CD4-positive, alpha-beta T cell treated with Interleukin-4 for 1 hour (primary cell): ENCODE measurements around the gene TEX9.
A peak's percentile ranks its signal among the peaks of the same experiment; 100 is the strongest.

Source experiments
- DNase-seq, 2 donors: peaks; one replicate each; pipeline ENCODE4 v3.0.0-alpha.2; 2020 to 2022

The TEX9 gene

DNA sequence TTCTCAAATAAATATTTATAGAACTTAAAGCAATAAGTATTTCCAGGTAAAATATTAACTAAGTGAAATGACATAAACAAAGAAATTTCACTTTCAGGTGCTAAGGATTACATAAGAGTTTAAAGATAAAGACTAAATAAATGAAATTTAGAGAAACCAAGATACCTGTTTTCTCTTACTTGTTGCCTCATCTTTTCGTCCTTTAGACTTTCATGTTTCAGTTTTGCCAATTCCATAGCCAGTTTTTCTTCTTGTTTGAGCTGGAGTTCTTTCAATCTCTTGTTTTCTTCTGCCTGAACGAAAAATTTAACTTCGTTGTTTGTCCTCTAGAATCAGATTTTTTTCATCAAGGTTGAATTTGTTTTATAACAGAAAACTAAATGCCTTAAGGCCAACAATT is 91.0 kb downstream of the TEX9 start:
- no peak for DNase-seq

DNA sequence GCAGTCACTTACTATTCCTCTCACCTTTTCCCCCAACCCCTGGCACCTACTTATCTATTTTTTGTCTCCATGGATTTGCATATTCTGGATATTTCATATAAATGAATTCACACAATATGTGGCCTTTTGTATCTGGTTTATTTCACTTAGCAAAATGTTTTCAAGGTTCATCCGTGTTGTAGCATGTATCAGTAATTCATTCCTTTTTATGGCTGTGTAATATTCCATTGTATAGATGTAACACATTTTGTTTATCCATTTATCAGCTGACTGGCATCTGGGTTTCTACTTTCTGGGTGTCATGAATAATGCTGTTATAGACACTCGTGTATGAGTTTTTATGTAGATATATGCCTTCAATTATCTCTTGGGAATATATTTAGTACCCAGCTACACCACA is 93.9 kb downstream of the TEX9 start:
- DNase-seq: no peak

DNA sequence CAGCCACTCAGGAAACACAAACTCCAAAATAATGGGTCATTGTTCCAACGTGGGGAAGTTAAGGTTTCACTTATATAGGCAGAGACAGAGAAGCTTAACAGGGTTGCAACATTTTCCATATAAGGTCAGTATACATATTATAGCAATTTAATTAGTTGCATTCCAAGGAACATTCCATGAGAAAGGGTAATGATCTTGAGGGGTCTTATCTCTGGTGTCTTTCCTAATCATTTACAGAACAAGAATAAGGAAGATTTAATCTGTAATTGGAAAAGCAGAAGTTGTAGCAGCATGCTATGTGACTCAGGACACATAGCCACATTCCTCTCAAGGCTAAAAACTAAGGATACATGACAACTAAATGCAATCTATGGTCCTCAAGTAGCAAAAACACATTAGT is 94.8 kb downstream of the TEX9 start:
- no peak for DNase-seq

DNA sequence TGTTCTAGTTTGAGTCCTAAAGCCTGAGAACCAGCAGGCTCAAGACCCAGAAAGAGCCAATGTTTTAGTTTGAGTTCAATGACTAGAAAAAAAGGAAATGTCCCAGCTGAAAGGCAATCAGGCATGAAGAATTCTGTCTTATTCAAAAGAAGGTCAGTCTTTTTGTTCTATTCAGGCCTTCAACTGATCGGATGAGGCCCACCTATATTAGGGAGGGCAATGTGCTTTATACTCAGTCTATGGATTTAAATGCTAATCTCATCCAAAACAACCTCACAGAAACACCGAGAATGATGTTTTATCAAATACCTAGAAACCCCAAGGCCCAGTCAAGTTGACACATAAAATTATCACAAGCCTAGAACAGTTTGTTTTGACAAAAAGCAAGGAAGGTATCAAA is 95.7 kb downstream of the TEX9 start:
- no peak for DNase-seq

DNA sequence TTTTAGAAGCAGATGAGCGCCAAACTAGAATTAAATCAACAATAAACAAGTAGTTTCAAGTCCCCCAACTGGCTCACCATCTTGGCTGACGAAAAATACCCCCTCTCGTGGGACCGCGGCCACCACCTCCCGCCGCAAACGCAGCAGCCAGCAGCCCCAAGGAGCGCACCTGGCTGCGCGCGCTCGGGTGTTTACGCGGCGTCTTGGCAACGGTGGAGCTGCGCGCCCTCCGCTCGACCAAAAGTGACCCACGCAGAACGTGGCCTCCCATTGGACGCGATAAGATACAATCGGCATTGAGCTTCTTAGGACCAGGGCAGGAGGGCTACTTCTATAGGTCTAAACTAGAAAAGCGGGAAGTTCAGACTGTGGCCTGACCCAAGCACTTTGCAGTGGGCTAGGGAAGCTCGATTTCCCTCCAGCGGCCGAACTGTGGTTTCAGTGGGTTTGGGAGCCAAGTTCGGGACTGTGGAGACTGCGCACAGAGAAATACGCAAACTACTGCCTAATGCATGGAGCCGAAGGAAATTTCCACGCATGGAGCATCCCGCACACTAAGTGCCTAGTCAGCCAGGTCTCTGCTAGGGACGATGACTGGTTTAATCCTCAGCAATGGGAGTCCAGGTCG is 99.8 kb downstream of the TEX9 start, which contains the start of gene MNS1:
TSS of gene MNS1 (minus strand) at position 245 of the 628 bp plus-strand sequence. CDS start at position 80, 165 bp downstream.
- DNase-seq: peak; percentile 64 to 91

DNA sequence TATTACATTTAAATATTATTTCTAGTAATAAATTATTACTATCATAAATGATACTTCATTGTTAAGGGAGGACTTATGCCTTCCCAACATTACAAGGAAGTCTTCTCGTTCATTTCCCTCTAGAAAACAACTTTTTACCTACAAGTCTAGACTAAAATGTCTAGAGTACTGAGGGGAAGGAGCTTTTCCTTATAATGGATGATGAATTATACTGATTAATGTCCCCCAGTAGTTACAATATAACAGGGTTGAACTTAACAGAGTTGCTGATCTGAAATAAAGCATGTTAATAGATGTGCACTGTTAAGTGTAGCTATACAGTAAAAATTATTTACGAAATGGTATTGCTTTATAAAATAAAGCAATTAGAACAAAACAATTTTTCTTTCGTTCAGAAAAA is 102.4 kb downstream of the TEX9 start:
- DNase-seq: no peak

DNA sequence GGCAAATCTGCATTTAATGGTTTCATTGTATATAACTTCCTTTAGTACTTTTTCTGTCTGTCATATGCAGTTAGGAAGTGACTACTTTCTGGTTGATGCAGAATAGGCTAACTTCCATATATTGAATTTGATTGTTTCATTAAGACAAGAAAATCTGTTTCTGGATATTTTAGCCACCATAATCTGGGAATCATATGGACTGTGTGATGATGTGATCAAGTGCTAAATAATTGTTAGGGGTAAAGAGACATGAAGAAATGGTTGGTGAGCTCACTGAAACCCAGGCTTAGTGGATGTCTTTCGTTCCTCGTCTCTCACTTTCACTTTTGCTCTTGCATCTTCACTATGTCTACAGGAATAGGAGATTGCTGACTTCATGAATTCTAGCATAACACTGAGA is 103.2 kb downstream of the TEX9 start:
- peak in 1 of 2 donors; percentile 21 for DNase-seq

DNA sequence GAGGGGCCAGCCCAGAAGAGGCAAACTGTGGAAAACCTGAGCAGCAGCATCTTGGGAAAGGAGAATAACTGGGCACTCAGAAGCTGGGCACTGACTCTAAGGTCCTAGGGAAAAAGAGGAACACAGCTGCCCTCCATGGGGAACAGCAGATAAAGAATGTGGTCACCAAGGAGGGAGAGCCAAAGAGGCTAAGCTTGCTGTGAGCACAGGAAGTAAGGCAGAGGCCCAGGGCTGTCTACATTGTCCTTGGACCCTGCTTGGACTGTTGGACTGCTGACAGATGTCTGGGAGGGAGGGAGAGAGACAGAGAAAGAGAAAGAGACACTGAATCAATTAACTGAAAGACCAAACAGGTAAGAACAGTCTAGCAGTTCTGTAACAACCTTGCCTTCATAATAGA is 104.3 kb downstream of the TEX9 start:
- no peak for DNase-seq

DNA sequence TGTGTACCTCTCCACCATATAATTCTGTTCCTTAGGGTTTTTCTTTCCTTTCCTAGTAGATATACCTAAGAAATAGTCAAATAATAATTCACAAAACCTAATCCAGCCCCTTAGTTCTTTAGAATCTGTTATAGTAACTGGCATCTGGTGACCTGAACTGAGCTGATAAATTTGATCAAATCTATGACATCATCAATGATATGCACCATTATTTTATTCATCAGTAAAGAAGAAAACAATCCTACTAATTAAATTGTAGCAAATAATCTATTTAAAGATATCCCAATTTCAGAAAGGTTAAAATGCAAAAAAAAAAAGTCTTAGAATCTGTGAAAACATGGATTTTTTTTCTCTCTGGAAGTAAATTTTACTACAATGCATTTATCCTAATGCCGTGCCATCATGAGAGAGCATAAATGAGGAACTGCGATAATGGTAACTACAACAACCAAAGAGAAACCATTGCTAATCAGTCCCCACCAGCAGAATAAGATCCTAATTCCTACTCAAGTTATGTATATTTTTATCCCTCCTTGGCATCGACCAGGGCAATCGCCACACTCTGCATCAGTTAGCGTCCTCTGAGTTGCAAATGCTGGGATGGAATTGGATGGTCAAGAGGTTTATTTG is 106.3 kb downstream of the TEX9 start:
- no peak for DNase-seq

DNA sequence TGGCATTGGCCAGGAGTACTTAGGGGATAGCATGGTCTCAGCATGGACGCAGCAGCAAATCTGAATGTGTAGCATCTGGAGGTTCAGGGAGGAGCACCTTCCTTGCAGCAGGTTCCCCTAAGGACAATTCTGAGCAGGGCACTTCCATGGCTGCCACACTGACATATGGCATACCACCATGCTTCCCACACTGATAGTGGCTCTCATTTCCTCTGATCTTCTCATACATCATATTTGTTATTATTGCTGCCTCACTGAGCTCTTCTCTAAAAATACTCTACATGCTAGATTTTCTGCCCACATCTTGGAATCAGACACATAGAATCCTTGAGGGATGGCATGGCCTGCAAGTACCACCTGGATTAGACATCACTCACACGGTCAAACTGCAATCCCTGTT is 107.1 kb downstream of the TEX9 start:
- DNase-seq: no peak

DNA sequence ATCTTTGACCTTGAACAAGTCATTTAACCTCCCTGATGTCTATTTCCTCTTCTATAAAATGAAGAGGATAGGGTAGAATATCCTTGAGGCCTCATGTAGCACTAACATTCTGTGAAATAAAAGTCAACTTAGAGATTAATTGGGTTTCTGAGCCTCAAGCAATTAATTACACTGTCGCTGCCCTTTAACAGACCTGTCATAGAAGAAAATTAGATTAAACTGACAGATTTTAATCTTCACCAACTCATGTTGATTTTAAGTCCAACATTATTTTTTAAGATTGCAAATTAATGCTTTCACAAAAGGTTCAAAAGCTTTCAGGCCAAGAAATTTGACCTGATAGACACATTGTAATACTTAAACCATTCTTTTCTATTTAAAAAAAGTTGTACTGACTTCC is 107.8 kb downstream of the TEX9 start:
- DNase-seq: no peak

DNA sequence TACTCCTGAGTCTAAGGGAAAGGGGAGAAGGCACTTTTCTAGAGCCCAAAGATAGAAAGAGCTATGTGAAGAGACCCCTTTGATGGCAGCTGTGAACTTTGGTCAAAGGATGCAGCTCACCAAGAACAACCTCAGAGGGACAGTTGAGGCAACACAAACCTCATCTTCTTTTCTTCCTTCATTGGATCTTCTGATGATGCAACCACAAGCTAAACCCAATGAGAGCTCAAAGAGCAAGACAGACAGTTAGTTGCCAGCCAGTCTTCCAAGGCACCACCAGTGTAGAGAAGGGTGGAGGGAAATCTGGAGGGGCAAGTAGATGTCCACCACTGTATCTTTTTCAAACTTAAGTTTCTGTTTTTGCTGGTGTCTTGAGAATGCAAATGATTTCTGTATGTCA is 110.1 kb downstream of the TEX9 start:
- no peak for DNase-seq
